ENCODE data around the gene LY6G6D.
"Not testable (repeated sequence)": the region's sequence is repeated elsewhere in the genome, so short reads cannot be mapped to it uniquely, and the experiment has no call there.

Gene LY6G6D

GRCh38 chr6:31692886-31693285, 22.3 kb upstream of the LY6G6D start:
- no peak for DNase-seq

- DNase-seq, result no peak
Observed at GRCh38 chr6:31693535-31693934, 21.6 kb upstream of the LY6G6D start.

GRCh38 chr6:31697555-31697954, 17.6 kb upstream of the LY6G6D start:
- DNase-seq, result no peak

GRCh38 chr6:31700740-31701401, 14.3 kb upstream of the LY6G6D start:
- no peak for DNase-seq

- peak; percentile 22 for DNase-seq
Observed at GRCh38 chr6:31701666-31702404, 13.3 kb upstream of the LY6G6D start.

GRCh38 chr6:31702405-31702818, 12.7 kb upstream of the LY6G6D start:
- DNase-seq, result no peak

- DNase-seq, result peak; percentile 97
Observed at GRCh38 chr6:31702819-31703716, 12.1 kb upstream of the LY6G6D start, which contains the start of gene ABHD16A. ABHD16A (minus strand) TSS chr6:31703324; CDS start chr6:31703281, 43 bp downstream.

- no peak for DNase-seq
Observed at GRCh38 chr6:31705931-31706330, 9.2 kb upstream of the LY6G6D start.

- no peak for DNase-seq
Observed at GRCh38 chr6:31706599-31706998, 8.5 kb upstream of the LY6G6D start, which contains the start of gene LY6G6F. LY6G6F (plus strand) TSS chr6:31706866; CDS start chr6:31706907, 41 bp downstream.

- no peak for DNase-seq
Observed at GRCh38 chr6:31707701-31708100, 7.4 kb upstream of the LY6G6D start.

- no peak for DNase-seq
Observed at GRCh38 chr6:31708224-31708623, 6.9 kb upstream of the LY6G6D start.

GRCh38 chr6:31709157-31709556, 6.0 kb upstream of the LY6G6D start:
- DNase-seq, result not testable (repeated sequence)

GRCh38 chr6:31710523-31711219, 4.5 kb upstream of the LY6G6D start:
- DNase-seq, result no peak

- no peak for DNase-seq
Observed at GRCh38 chr6:31711233-31711632, 3.9 kb upstream of the LY6G6D start.

- no peak for DNase-seq
Observed at GRCh38 chr6:31712296-31712695, 2.9 kb upstream of the LY6G6D start.

- no peak for DNase-seq
Observed at GRCh38 chr6:31713465-31713864, 1.7 kb upstream of the LY6G6D start.

- DNase-seq, result no peak
Observed at GRCh38 chr6:31713991-31714684, 1.0 kb upstream of the LY6G6D start.

GRCh38 chr6:31717499-31718222, 2.5 kb downstream of the LY6G6D start:
- no peak for DNase-seq

GRCh38 chr6:31718265-31718664, 3.1 kb downstream of the LY6G6D start:
- peak; percentile 19 for DNase-seq

- DNase-seq, result no peak
Observed at GRCh38 chr6:31719001-31719400, 3.9 kb downstream of the LY6G6D start.

GRCh38 chr6:31720196-31720770, 5.1 kb downstream of the LY6G6D start:
- no peak for DNase-seq
